Stimulated activated CD4-positive, alpha-beta T cell treated with anti-CD3 and anti-CD28 coated beads, TNF-alpha, amount 100 ng/mL, for 24 hours (primary cell): ENCODE data around the gene TFF3.

Experiments
- DNase-seq, 3 experiments: peaks; one replicate each; pipeline ENCODE4 v3.0.0-alpha.2; 2020; ENCODE audit warnings: low read depth in 3 of 3

Gene TFF3

DNA sequence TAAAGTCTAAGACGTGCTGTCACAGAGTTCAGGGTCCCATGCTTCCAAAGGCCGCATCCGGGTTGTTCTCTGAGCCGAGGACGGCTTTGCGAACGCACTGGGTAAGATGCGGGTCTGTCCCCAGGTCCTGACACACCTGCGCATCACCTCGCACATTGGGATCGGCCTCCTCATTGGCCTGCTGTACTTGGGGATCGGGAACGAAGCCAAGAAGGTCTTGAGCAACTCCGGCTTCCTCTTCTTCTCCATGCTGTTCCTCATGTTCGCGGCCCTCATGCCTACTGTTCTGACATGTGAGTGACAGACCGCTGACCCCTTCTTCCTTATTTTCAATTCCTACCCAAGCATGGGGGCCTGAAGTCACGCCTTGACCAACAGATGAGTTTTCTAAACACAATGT is 25.3 kb downstream of the TFF3 start:
- no peak for DNase-seq

DNA sequence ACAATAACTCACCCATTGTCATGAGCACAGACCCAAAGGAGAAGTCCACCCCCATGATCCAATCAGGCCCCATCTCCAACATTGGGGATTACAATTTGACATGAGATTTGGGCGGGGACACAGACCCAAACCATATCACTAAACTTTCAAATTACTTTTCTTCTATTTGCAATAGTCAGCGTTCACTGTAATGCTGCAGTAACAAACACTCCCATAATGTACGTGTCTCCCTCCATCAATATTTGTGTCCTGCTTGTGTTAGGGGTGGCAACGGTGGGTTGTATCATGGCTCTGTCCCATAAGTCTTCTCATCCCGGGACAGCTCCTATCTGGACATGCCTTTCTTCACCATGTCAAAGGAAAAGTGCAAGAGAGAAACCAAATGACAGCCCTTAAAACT is 26.2 kb downstream of the TFF3 start:
- no peak for DNase-seq

DNA sequence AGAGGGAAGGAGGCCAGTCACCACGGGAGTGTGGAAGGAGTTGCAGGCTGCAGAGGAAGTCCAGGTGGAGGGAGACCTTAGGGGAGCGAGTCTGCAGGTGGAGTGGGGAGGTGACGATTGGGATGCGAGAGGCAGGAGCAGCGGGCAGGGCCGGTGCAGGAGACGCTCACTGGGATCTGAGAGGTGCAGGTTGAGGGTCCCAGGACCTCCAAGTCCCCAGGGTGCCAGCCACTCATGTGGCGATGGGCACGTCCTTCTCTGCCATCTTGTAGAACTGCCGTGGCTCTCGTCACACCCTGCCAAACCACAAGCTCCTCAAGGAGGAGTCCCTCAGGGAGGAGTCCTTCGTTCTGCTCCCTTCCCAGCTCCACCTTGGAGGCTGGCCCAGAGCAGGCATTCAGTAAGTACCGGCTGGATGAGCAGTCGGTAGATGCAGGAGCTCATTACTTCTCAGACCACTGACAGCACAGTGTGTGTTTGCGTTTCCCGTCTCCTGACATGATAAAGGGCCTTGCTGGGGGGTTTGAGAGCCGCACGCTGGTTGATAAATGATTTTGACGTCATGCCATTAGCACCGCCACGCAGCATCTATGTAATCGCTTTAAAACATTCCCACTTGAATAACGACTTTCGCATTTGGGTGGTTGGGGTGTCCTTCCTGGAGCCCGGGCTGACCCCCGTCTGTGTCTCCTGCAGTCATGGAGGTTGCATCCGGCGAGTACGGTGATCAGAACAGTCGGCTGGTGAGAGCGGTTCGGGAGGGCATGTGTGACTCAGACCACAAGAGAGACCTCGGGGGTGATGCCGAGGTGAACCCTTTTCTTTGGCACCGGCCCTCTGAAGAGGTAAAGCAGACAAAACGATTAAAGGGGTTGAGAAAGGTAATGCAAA is 27.8 kb downstream of the TFF3 start:
- no peak for DNase-seq

DNA sequence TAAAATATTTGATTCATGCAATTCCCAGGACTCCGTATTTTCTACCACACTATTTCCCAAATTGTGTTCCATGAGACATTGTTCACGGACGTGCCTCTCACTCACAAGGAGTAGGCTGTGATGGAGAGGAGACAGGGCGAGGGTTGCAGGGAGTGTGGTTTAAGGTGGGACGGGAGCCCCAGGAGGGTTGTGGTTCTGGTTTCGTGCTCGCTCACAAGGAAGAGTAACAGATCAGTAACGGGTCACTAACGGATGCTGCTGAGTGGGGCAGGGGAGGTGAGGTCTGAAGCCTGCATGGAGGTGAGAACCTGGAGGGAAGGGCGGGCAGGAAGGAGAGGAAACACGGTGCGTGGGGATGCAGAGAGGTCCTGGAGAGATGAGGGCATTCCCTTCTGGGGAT is 28.8 kb downstream of the TFF3 start:
- no peak for DNase-seq

DNA sequence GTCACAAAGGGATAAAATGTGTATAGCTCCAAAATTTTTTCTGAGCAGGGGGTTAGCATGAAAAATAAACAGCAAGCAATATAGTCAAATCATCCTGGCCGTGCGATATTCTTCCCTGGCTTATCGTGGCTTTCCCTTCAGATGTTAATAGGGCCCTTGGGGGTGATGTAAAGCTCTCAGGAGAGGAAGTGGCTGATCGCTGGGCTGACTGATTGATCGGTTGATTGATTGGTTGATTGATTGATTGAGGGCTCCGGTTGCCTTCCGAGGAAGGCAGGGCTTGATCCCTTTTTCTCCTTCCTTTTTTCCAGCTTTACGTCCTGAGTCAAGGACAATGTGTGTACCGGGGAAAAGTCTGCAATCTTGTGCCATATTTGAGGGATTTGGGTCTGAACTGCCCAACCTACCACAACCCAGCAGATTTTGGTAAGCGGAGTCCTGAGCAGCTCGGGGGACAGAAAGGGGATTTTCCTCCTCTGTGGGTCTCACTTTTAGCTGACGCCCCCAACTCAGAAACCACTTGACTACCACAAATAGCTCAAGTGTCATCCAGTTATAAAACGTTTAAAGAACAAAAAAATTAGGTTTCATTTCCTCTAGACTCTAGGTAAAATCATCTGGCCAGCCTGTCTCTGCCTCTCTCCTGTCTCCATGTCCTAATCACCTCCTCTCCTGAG is 29.5 kb downstream of the TFF3 start:
- DNase-seq, result no peak

DNA sequence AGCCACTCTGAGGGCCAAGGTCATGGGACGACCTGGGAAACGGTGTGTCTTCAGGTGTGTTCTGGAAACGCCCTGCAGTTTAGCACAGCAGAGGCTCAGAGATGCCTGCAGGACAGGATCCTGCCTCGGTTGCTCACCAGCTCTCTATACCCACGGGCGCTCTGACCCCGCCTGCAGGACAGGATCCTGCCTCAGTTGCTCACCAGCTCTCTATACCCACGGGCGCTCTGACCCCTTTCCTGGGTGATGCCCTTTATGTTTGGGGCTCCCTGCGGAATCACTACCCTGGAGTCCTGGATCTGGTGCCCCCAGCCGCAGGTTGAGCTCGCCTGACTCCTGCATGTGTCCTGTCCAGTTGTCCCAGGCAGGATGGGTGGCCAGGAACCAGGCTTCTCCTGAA is 32.5 kb downstream of the TFF3 start:
- no peak for DNase-seq

DNA sequence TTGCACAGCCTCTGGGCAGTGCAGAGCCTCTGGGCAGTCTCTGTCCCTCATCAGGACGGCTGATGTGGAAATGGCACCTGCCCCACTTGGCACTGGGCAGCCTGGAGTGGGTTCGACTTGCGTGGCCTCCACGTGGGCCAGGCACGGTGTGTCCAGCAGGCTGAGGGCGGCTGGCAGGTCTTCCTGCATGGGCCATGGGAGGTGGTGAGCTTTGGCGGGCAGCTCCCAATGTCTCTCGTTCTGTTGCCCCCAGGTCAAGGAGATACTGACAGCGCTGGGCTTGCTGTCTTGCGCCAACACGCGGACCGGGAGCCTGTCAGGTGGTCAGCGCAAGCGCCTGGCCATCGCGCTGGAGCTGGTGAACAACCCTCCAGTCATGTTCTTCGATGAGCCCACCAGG is 33.2 kb downstream of the TFF3 start:
- DNase-seq, result no peak

DNA sequence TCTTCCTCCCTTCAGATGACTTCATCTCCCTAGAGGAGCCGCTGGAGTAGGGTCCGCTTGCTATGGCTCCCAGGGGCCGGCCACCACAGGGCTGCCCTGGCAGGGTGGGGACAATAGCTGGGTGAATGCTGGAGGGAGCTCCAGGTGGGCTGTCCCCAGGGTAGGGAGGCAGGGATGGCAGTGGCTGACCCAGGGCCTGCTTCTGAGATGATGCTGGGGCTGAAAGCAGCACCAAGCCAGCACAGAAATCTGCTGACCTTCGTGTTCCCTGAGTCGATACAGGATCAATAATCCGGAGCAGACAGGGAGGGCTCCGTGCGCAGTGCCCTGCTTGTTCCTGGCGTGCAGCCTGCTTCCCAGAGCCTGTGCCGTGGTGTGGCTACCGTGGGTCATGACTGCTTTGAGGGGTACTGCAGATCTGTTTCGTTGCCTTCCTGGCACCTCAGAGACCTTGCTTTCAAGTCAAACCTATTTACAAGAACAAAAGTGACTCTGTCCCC is 34.0 kb downstream of the TFF3 start:
- DNase-seq, result no peak

DNA sequence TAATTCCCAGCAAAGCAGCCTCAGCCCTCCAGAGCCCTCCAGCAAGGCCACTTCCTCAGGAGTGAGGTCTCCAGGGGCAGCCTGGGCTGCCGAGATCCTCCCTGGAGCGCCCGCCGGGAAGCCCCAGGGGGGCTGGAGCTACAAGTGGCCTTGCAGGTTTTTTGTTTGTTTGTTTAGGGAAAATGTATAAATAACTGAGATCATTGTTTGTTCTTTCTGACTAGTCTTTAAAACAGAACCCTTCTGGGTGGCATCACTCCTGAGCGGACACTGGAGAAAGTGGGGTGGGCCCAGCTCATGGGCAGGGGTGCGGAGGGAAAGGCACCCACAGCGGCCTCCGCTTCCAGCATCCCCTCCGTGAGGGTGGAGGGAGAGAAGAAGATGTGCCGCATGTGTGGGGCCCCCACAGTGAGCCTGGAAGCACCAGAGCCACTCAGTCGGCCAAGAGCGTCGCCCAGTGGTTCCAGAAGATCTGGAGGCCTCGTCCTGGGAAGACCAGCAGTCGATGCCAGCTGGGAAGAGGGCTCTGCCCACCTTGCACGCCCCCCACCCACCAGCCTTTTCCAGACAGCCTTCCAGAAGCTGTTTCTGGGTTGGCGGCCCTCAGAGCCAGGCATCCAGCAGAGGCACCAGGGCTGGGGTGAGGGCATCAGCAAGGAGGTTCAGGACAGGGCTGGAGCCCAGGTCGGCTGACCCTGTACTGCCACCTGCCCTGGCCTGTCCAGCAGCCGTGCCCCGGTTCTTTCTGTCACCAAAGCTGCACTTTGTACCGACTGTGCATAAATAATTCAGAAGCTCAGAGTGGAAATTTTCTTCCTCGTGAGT is 34.6 kb downstream of the TFF3 start:
- no peak for DNase-seq

DNA sequence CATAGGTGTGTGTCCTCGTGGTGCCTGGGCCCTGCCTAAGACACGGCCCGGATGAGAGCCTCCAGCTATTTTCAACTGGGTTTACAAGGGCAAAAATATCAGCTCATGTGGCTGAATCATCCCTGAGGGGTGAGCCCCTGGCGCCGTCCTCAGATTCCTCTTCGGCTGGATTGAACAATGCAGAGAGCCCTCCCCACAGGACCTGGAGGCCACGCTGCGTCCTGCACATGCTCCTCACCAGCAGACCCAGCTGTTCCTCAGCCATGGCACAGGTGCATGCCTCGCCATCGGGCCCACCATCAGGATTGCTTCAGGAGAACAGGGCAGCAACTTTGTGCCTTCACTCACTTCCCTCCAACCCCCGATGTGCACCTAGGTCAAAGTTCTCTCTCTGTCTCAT is 35.3 kb downstream of the TFF3 start:
- DNase-seq, result no peak

DNA sequence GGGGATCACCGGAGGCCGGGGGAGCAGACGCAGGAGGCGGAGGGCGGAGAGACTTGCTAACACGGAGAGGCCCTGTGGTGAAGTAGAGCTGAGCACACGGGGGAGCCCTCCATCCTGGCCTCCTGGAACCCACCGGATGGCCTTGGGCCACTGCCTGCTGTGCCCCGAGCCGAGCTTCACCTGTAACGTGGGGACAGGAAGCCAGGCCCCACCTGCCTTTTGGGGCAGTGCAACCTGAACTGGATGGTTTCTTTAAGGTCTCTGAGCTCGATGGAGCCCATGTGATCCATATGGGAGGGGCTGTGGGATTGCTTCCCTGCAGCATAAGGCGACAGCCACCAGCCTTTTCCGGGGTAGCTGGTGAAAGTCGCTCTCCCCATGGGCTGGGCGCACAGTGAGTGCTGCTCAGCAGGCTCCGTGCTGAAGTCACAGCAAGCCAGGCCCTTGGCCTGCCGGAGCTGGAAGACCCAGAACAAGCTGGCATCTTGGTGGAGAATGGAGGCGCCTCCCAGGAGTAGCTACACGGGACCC is 35.8 kb downstream of the TFF3 start:
- no peak for DNase-seq

DNA sequence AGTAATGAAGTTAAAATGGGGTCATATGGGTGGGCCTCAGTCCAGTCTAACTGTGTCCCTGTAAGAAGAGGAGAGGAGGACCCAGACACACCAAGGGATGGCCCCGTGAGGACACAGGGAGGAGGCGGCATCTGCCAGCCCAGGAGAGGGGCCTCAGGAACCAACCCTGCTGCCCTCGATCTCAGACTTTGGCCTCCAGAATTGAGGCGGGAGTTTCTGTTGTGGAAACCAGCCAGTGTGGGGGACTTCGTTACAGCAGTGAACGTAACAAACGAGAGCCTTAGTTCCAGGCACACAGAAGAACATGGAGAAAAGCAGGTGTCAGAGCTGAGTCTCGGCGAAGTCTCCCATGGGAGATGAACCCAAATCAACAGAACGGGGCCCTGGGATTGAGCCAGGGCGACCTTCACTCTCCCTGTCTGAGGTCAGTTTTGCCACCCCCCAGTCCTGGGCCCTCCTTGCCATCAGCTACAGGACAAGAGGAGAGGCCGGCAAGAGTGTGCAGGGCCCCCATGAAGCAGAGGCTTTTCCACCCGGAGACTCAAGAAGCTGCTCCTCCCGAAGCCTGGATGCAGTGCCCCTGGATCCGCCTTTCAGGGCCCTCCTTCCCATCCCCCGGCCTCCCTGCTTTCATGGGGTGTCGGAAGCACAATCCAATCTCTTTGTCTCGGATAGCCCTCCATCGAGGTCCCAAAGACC is 36.6 kb downstream of the TFF3 start:
- DNase-seq, result no peak

DNA sequence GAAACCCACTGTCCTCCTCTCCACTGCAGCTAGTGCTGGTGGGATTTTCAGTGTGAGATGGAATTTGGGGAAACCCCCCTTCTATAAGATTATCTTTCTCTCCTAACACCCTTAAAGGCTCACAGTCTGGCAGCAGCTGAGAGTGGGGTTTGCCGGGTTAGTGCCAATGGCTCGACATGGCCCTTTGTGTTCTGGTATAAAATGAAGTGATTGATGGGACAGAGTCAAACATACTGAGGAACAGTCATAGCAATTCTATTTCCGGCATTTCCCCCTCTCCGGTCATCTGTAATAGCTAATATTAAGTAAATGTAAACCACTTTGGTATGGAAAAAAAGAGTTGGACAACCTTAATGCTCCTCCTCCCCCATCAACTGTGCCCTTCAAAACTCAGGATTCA is 37.6 kb downstream of the TFF3 start:
- DNase-seq, result no peak

DNA sequence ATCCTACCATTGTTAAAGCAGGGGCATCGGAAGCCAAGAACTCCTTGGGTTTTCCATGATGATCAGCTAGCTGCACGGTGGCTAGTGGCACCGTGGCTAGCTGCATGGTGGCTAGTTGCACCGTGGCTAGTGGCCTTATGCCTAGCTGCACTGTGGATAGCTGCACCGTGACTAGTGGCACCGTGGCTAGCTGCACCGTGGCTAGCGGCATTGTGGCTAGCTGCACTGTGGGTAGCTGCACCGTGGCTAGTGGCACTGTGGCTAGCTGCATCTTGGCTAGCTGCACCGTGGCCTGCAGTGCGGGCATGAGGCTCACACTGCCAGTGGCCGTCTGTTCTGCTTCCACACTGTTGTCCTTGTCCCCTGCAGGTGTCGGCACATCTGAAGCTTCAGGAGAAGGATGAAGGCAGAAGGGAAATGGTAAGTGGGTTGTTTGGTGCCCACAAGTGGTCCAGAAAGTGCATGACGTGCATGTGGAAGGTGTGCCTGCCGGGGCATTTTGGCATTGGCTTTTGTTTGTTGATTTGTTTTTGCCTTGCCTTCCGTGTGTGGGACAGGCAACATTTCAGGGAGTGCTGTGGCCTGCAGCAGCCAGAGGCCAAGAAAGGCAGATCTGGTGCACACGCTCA is 38.6 kb downstream of the TFF3 start:
- DNase-seq, result no peak

DNA sequence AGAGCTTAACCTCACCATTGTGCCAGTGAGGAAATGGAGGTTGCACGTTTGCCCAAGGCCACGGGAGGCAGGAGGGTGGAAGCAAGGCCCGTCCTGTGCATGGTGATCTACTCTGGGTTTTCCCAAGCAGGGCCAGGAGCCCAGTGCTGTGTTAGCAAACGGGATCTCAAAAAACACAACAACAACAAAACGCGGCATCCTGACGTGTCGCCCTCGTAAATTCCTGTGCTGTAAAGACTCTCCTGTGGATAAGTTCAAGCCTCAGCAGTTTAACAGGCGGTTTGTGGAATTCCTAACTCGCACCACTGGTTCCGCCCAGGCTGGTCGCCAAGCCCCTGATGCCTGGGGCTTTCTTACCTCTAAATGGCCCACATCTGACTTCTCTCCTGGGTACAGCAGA is 39.1 kb downstream of the TFF3 start:
- no peak for DNase-seq

DNA sequence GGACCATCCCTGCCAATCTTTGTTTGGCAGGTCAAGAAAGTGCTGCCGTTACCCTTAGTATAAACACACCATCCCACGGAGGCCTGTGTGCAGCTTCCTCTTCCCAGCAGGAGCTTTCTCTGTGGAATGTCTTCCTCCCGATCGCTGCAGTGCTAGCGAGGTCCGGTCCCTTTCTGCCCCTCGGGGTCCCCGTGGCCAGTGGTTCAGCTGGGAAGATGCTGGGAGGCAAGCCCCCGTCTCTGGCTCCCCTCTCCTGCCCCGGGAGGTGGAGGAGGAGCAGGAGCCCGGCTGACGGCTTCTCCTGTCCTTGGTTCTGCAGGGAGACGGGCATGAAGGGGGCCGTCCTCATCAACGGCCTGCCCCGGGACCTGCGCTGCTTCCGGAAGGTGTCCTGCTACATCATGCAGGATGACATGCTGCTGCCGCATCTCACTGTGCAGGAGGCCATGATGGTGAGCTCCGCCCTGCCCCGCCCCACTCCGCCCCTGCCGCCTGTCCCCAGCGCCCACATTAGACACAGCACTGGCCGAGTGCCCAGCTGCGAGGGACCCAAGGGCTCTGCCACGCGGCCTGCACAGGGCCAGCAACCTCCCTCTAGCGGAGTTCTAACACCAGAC is 42.1 kb downstream of the TFF3 start:
- no peak for DNase-seq

DNA sequence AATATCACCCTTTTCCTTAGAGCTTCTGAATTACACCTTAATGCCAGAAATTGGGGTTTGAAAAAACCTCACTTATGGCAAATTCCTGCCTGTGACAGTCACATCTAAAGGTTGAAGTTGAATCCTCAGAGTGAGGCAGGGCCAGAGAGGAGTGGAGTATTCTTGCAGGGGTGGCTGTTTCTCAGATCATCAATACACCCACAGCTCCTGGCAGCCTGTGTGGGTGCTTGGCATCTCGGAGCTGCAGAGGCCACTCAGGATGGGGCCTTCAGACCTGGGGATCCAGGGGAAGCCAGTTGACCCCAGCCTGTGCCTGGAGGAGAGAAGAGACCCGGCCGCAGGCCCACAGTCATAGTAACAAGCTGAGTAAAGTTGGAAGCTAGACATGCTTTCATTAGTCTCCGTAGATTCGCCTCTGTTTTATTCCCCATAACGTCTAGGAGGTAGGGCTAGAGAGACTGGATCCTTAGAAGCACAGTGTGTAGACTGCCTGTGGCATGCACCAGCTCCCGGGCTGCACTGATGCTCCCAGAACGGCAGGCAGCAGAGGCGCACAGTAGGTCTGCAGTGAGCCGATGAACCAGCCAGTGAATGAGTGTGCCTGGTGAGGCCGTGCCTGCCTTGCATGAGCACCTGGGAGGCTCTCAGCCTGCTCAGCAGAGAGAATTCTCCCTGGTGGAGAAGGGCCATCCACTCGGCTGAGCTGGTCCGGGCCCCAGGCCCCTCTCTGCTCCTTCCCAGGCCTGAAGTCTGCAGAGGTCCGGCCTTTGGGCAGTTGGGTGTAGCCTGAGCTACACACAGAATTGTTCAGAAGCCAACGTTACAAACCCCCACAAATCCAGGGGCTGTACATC is 42.9 kb downstream of the TFF3 start:
- DNase-seq, result no peak

DNA sequence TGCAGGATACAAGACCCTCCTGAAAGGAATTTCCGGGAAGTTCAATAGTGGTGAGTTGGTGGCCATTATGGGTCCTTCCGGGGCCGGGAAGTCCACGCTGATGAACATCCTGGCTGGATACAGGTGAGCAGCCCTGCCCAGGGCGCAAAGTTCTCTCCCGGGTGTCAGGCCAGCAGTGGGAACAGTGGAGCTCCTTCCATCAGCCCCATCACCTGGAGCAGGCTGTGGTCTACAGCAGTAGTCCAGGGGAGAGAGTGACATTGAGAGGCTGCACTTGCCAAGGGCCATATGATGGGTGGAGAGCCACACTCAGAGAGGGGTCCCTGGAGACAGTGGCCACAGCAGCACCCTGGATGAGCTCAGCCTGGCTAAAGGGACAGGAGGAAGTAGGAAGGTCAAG is 44.1 kb downstream of the TFF3 start:
- DNase-seq, result no peak

DNA sequence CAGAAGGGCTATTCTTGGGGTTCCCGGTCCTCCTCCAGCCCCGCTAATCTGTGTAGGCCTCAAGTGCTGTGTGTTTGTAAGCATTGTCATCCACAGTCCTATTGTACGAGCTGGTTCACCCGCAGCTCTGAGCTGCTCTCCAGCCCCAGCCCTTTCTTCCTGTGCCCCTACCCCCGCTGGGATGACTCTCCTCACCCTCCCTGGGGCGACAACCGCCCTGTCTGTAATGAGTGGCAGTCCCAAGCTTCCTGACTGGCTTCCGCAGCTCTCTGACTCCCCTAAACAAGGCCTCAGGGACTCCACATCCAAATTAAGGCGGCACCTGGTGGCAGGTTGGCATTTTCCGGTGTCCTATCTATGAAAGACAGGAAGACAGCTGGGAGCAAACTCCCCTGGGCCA is 45.8 kb downstream of the TFF3 start:
- DNase-seq, result peak in 1 of 3 experiments; percentile 5
